ENCODE data around the gene MMP8.
"Not testable (repeated sequence)": the region's sequence is repeated elsewhere in the genome, so short reads cannot be mapped to it uniquely, and the experiment has no call there.

Gene MMP8

GRCh38 chr11:102724904-102725500 is at the start of gene MMP8:
MMP8 (minus strand) TSS chr11:102724954; CDS start chr11:102724855, 99 bp downstream.
- no peak for DNase-seq (ENCODE audit: low read depth in 2 of 2)

GRCh38 chr11:102773386-102773785 is 48.6 kb upstream of the MMP8 start:
- no peak for DNase-seq (ENCODE audit: low read depth in 2 of 2)

DNA sequence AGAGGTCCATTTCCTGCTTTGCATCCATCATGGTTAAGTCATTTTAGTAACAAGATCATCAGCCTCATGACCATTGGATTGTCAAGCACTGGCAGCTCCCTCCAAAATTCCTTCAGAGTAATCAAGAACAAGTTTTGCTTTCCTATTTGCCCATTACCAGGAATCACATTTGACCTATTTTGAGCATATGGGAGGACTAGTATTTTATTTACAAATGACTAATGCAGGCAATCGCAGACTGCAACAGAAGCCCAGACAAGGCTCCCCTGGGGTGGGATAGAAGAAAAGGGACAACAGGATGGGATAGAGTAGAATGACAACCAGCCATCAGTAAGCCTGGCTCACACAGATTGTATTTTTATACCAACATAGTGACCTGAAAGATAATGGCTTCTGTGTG is 46.6 kb upstream of the MMP8 start:
- no peak for DNase-seq (ENCODE audit: low read depth in 2 of 2)

GRCh38 chr11:102770191-102770590 is 45.4 kb upstream of the MMP8 start:
- DNase-seq (ENCODE audit: low read depth in 2 of 2), result no peak

GRCh38 chr11:102767800-102768199 is 43.0 kb upstream of the MMP8 start:
- no peak for DNase-seq (ENCODE audit: low read depth in 2 of 2)

DNA sequence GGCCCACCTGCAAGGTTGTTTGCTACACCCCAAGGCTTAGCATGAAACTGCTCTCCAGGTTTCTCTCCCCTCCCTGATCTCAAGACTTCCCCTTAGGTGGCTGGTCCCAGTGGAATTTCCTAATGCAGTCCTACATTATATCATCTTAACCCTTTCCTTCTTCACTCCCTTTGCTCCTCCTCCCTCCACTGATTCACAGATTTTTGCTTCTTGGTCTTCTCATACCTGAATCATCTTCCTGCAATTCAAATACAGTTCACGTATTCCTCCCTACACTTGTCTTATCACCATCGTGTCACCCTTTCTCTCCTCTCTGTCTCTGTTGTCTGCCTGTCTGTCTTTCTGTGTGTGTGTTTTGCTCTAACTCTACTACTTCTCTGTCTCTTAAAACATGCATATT is 38.7 kb upstream of the MMP8 start:
- no peak for DNase-seq (ENCODE audit: low read depth in 2 of 2)

DNA sequence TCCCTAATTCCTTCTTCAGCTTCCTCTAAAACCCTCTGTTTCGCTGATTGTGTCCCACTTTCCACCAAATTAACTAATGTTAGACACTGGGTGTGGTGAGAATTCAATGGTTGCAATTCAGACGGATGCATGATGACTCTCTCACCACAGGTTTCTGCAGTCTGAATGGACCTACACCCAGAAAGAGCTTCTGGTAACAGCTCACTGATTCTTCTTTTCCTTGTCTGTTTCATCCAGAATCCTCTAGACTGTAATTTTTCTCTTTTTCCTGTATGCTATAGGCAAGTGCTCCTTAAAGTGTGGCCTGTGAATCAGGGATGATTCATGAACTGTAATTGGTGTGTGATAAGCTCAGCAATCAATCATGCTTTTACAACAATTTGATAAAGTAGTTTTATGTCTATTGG is 37.6 kb upstream of the MMP8 start:
- no peak for DNase-seq (ENCODE audit: low read depth in 2 of 2)

DNA sequence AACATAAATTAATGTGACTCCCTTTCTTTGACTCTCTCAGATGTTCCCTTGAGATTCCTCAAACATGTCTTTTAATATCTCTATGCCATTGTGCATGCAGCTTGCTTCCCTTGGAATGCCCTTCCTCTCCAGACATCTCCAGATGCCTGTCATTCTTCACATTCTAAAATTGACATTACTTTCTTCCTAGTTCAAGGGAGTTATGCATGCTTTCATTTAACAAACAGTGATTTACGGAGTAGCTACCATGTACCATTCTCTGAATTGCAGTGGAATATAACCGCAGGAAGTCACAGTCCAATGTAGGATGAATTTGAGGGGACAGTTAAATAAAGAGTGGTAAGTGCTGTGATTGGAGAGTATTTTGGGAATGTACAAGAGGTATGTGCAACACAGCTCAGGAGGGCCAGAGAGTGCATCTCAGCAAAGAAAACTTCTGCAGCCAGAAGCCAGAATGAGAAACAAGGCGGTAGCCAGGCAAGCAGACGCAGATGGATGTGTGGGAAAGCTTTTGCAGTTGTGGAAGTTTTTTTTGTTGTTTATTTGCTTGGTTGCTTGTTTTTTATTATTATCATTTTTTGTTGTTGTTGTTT is 37.0 kb upstream of the MMP8 start:
- no peak for DNase-seq (ENCODE audit: low read depth in 2 of 2)

DNA sequence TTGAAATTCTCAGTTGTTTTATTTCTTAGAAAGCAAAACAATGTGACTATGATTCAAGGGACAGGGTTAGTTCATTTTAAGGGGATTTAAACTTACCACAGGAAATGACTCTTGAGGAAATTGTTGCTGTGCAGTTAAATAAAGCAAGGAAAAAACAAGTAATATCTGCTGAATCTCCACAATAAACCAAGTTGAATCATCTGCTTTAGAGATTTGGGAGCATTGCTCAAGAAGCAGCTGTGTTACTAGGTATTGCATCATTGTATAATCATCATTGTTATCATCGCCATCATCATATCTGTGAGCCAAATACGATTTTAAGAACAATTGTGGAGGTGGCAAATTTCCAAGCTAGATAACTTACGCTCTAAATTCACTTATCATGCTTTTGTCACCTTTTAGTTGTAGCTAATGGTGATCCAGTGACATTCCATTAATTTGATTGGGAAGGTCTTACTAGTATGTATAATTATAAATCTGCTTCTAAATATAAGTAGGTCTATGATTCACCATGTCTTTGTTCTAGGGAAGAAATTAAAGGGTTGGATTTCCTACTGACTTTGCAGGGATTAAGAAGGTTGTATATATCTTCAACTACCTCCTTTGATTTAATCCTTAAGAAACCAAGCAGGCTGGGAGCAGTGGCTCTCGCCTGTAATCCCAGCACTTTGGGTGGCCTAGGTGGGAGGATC is 35.7 kb upstream of the MMP8 start:
- DNase-seq (ENCODE audit: low read depth in 2 of 2), result no peak

- DNase-seq (ENCODE audit: low read depth in 2 of 2), result no peak
These were observed 33.2 kb upstream of the MMP8 start for GRCh38 chr11:102757823-102758549.

- no peak for DNase-seq (ENCODE audit: low read depth in 2 of 2)
These were observed 28.5 kb upstream of the MMP8 start for GRCh38 chr11:102753267-102753666.

DNA sequence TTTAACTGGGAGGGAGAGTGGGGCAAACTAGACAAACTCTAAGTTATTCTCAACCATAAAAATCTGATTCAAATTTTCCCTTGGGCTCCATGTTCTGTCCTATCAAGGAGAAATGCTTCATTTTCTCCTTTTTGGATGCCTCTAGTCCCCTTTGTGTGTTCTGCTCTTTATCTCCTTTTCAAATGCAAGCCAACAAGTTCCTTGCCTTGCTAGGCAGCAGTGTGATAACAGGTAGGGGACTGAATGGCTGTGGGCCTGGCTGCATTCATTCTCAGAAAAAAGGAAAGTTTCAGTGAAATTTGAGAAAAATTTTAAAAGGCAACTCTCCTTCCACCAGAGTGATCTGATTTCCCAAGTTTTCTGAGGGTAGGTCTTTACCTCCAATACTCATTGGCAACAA is 26.9 kb upstream of the MMP8 start:
- no peak for DNase-seq (ENCODE audit: low read depth in 2 of 2)

- DNase-seq (ENCODE audit: low read depth in 2 of 2), result no peak
These were observed 24.5 kb upstream of the MMP8 start for GRCh38 chr11:102749101-102749722.

GRCh38 chr11:102746746-102747578 is 22.2 kb upstream of the MMP8 start:
- not testable (repeated sequence) for DNase-seq (ENCODE audit: low read depth in 2 of 2)

GRCh38 chr11:102734650-102735049 is 9.9 kb upstream of the MMP8 start:
- DNase-seq (ENCODE audit: low read depth in 2 of 2), result no peak

DNA sequence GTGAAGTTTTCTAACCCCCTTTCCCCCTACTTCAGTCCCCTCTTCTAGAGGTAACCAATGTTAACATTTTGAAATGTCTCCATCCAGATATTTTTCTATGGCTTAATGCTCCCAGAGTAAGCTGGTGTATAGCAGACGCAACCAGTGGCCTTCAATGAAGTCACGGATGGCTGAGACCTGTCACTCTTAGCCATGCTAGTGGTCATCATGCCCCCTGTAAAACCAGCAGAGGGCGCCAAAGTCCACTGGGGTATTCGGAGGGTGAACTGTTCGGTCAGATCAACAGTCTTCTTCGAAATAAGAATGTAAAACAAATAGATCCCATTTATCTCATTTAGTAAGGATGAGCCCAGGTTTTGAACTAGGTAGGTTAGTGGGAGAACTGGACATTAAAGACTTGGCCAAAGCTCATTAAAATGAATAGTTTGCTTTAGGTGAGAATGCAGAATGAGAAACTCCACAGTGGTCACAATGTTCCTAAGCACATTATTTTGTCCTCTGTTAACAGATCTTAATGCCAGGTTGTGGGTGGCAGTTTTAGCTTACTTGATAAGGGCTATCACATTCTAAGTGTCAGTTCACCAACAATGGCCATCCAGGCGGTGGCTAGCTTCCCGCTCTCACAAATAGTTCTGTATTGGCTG is 8.6 kb upstream of the MMP8 start:
- DNase-seq (ENCODE audit: low read depth in 2 of 2), result no peak

DNA sequence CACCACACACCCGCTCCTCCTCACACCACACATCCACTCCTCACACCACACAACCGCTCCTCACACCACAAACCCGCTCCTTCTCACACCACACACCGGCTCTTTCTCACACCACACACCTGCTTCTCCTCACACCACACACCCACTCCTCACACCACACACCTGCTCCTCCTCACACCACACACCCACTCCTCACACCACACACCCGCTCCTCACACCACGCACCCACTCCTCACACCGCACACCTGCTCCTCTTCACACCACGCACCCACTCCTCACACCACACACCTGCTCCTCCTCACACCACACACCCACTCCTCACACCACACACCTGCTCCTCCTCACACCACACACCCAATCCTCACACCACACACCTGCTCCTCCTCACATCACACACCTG is 6.2 kb upstream of the MMP8 start:
- not testable (repeated sequence) for DNase-seq (ENCODE audit: low read depth in 2 of 2)

GRCh38 chr11:102729849-102730815 is 5.4 kb upstream of the MMP8 start:
- DNase-seq (ENCODE audit: low read depth in 2 of 2), result no peak

DNA sequence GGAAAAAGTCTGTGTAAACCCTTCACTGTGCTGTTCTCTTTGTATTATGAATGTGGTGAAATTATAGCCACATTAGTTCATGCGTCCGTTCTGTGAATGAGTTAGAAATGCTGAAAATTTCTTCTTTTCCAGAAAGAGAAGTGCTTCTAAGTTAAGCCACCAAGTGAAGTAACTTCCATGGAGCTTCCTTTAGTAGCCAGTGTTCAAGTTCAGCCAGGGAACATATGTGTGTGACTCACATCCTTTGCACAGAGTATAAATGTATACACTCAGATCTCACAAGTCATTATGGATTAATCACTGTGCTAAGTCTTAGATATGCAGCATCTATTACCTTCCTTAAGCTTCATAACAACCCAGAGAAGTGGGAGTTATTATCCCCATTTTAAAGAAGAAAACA is 3.1 kb upstream of the MMP8 start:
- DNase-seq (ENCODE audit: low read depth in 2 of 2), result no peak

DNA sequence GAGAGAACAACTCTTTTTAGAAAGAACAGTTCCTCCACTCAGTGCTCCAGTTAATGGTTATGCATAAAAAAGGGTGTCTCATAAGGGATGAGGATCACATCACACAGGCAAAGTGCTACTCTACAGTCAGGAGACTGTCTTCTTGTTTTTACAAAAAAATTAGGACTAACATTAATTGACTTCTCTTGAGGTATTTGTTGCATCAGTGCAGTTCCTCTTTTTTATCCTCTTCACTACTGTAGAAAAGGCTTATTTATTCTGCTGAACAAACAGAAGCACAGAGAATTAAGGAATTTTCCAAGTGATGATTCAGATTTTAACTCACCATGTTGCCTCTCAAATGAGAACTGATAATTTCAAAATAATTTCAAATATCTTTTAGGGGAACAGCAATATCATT is 1.9 kb downstream of the MMP8 start:
- no peak for DNase-seq (ENCODE audit: low read depth in 2 of 2)

Data from stimulated activated CD8-positive, alpha-beta memory T cell treated with anti-CD3 and anti-CD28 coated beads, Interleukin-7, amount 100 ng/mL, for 4 hours (primary cell).